GM23338 (cell line): Measurements from ENCODE around the gene LTBP3. TPM values are rescaled to one million over a fixed set of nuclear protein-coding genes. Genes with fewer than 3 reads are reported as not detected.

ENCODE experiments used
- ATAC-seq: fragments of 200-7000 bp; cut with Tn5 transposase; 3 replicates; pipeline ENCODE4 v1.9.1; 2020
- DNase-seq: peaks from one replicate; pipeline ENCODE4 v3.0.0-alpha.2; 2015; ENCODE audit warnings: low spot score
- H2AFZ ChIP-seq: fragments of 200-600 bp; sonication (generic); 2 replicates; pipeline ENCODE4 v1.8.0; 2016; ENCODE audit warnings: antibody characterized with exemption, mild to moderate bottlenecking, moderate library complexity
- H3F3A ChIP-seq: fragments of 200-600 bp; sonication (generic); replicated peaks from 2 replicates; pipeline ENCODE4 v1.8.0; 2017; ENCODE audit warnings: antibody characterized with exemption, mixed run types, low read depth
- H3K27ac ChIP-seq: fragments of 200-600 bp; sonication (generic); 2 replicates; pipeline ENCODE4 v1.6.1; 2016; ENCODE audit warnings: low read depth
- H3K27me3 ChIP-seq: fragments of 200-600 bp; sonication (generic); 2 replicates; pipeline ENCODE4 v1.8.0; 2016; ENCODE audit warnings: mild to moderate bottlenecking, mixed run types, moderate library complexity; ENCODE audit not compliant: insufficient read depth
- H3K36me3 ChIP-seq: fragments of 200-600 bp; sonication (generic); 2 replicates; pipeline ENCODE4 v1.8.0; 2016; ENCODE audit warnings: mild to moderate bottlenecking; ENCODE audit not compliant: insufficient read depth
- H3K4me1 ChIP-seq: fragments of 200-600 bp; sonication (generic); 2 replicates; pipeline ENCODE4 v1.8.0; 2016; ENCODE audit warnings: mild to moderate bottlenecking, moderate library complexity; ENCODE audit not compliant: insufficient read depth
- H3K4me2 ChIP-seq: fragments of 200-600 bp; sonication (generic); 2 replicates; pipeline ENCODE4 v1.7.1; 2017; ENCODE audit warnings: mixed run types
- H3K4me3 ChIP-seq: fragments of 200-600 bp; sonication (generic); 2 replicates; pipeline ENCODE4 v1.6.1; 2016; ENCODE audit warnings: mixed run types
- H3K79me2 ChIP-seq: fragments of 200-600 bp; sonication (generic); replicated peaks from 2 replicates; pipeline ENCODE4 v1.8.0; 2017; ENCODE audit warnings: mild to moderate bottlenecking; ENCODE audit not compliant: insufficient read depth
- H3K9me2 ChIP-seq: fragments of 200-600 bp; sonication (generic); 2 replicates; pipeline ENCODE4 v1.8.0; 2017; ENCODE audit not compliant: insufficient read depth
- H4K20me1 ChIP-seq: fragments of 200-600 bp; sonication (generic); replicated peaks from 2 replicates; pipeline ENCODE4 v1.8.0; 2017; ENCODE audit warnings: mild to moderate bottlenecking; ENCODE audit not compliant: insufficient read depth
- H3K27ac Mint-ChIP-seq: 2 replicates; pipeline ENCODE4 v1.8.0; 2020; ENCODE audit warnings: inconsistent platforms, mild to moderate bottlenecking, moderate library complexity, mixed read lengths
- H3K27me3 Mint-ChIP-seq: 3 replicates; pipeline ENCODE4 v1.8.0; 2022; ENCODE audit warnings: low read depth, mild to moderate bottlenecking, moderate library complexity, mixed read lengths, inconsistent platforms; ENCODE audit not compliant: insufficient read depth, poor library complexity
- H3K36me3 Mint-ChIP-seq: 3 replicates; pipeline ENCODE4 v1.8.0; 2021; ENCODE audit warnings: low read depth, mild to moderate bottlenecking, inconsistent platforms, moderate library complexity, mixed read lengths
- H3K4me1 Mint-ChIP-seq: 3 replicates; pipeline ENCODE4 v1.8.0; 2020; ENCODE audit warnings: mild to moderate bottlenecking, inconsistent platforms, mixed read lengths
- H3K4me3 Mint-ChIP-seq: 3 replicates; pipeline ENCODE4 v1.8.0; 2021; ENCODE audit warnings: moderate library complexity, mild to moderate bottlenecking, inconsistent platforms, mixed read lengths
- H3K9me3 Mint-ChIP-seq: 3 replicates; pipeline ENCODE4 v1.8.0; 2020; ENCODE audit warnings: moderate library complexity, mild to moderate bottlenecking, inconsistent platforms, mixed read lengths
- CREB1 ChIP-seq: fragments of 250-450 bp; sonication (Bioruptor Pico); IDR thresholded peaks from 2 replicates; pipeline ENCODE4 v1.5.0; 2020; ENCODE audit warnings: low read depth, mild to moderate bottlenecking, moderate library complexity
- EZH2 ChIP-seq: fragments of 200-600 bp; sonication (generic); IDR thresholded peaks from one replicate; pipeline ENCODE4 v1.8.0; 2017; ENCODE audit warnings: antibody characterized with exemption, mild to moderate bottlenecking, low read depth; ENCODE audit not compliant: unreplicated experiment
- EZH2phosphoT487 ChIP-seq: fragments of 200-600 bp; sonication (generic); IDR thresholded peaks from one replicate; pipeline ENCODE4 v1.8.1; 2018; ENCODE audit warnings: antibody characterized with exemption; ENCODE audit not compliant: unreplicated experiment
- JUNB ChIP-seq: IDR thresholded peaks from one replicate; pipeline ENCODE4 v1.6.1; 2016; ENCODE audit warnings: antibody characterized with exemption; ENCODE audit not compliant: unreplicated experiment
- NANOG ChIP-seq: IDR thresholded peaks from 2 replicates; pipeline ENCODE4 v1.6.1; 2016; ENCODE audit warnings: antibody characterized with exemption, borderline replicate concordance
- POLR2AphosphoS5 ChIP-seq: IDR thresholded peaks from 2 replicates; pipeline ENCODE4 v1.6.1; 2016; ENCODE audit warnings: antibody characterized with exemption, low read depth
- STAT1 ChIP-seq: IDR thresholded peaks from one replicate; pipeline ENCODE4 v1.6.1; 2016; ENCODE audit warnings: antibody characterized with exemption; ENCODE audit not compliant: unreplicated experiment
- ZNF114 ChIP-seq: fragments of 250-450 bp; sonication (Bioruptor Pico); IDR thresholded peaks from 2 replicates; pipeline ENCODE4 v1.5.0; 2020; ENCODE audit warnings: mild to moderate bottlenecking, moderate library complexity
- ZNF331 ChIP-seq: fragments of 250-450 bp; sonication (Bioruptor Pico); IDR thresholded peaks from 2 replicates; pipeline ENCODE4 v1.5.0; 2020; ENCODE audit warnings: low read depth, mild to moderate bottlenecking, moderate library complexity
- polyA plus RNA-seq: library from polyadenylated mRNA; unstranded; fragments of >200 nt; fragmentation: Nextera tagmentation; extraction: Ambion mirVana; gene quantifications from 2 replicates; pipeline ENCODE4 v1.2.1, GENCODE V29; 2016
- total RNA-seq: library from RNA; depleted of rRNA; stranded (reverse); fragments of >200 nt; shearing (Covaris generic); gene quantifications from 2 replicates; pipeline ENCODE4 v1.2.3, GENCODE V29; 2014
- TF ChIP-seq, protein P1 (sequence below): IDR thresholded peaks from 2 replicates; pipeline ENCODE4 v1.6.1; 2016; ENCODE audit warnings: antibody characterized with exemption
- TF ChIP-seq, protein P2 (sequence below): IDR thresholded peaks from one replicate; pipeline ENCODE4 v1.6.1; 2018; ENCODE audit warnings: antibody characterized with exemption; ENCODE audit not compliant: unreplicated experiment
- TF ChIP-seq, protein P3 (sequence below), 2 experiments: fragments of 200-600 bp in 1 of 2; sonication (generic) in 1 of 2; conservative IDR thresholded peaks; 2 replicates each; pipeline versions ENCODE4 v1.5.1 to v1.6.1; 2016 to 2017; ENCODE audit warnings: antibody characterized with exemption in 2 of 2, low read depth in 2 of 2, mild to moderate bottlenecking in 2 of 2, moderate library complexity in 1 of 2
- TF ChIP-seq, protein P4 (sequence below): fragments of 250-450 bp; sonication (Bioruptor Pico); IDR thresholded peaks from 2 replicates; pipeline ENCODE4 v1.5.0; 2020; ENCODE audit warnings: mild to moderate bottlenecking, moderate library complexity

LTBP3 gene
- total and polyA plus RNA-seq, 2 experiments from 2014 or later, result 9.5 to 29.2 TPM

DNA sequence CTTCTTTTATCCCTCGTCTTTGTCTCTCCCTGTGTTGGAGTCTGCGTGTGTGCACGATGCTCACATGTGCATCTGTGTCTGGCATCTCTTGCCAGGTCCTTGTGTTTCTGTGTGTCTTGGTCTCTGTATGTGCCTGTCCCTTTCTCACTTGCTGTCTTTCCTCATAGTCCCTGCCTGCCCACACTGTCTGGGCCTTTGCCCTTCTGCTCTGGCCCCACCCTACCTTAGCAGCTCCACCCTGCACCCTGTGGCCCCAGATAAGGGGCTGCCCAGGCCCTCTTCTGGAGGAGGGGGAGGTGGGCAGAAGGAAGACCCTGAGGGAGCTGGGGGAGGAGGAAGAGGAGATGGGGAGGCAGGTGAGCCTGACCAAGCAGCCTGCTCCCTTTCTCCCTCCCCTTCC lies 20.5 kb upstream of the LTBP3 start:
- TF ChIP-seq POLR2AphosphoS5 (no peak), JUNB (no peak), STAT1 (no peak), ZNF331 (CRISPR knock-in tag) (no peak), EZH2 (no peak), CREB1 (CRISPR knock-in tag) (no peak), EZH2phosphoT487 (no peak), ZNF114 (CRISPR knock-in tag) (no peak), NANOG (no peak)
- TF ChIP-seq, protein P1, sequence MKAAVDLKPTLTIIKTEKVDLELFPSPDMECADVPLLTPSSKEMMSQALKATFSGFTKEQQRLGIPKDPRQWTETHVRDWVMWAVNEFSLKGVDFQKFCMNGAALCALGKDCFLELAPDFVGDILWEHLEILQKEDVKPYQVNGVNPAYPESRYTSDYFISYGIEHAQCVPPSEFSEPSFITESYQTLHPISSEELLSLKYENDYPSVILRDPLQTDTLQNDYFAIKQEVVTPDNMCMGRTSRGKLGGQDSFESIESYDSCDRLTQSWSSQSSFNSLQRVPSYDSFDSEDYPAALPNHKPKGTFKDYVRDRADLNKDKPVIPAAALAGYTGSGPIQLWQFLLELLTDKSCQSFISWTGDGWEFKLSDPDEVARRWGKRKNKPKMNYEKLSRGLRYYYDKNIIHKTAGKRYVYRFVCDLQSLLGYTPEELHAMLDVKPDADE, result no peak
- TF ChIP-seq, protein P2, sequence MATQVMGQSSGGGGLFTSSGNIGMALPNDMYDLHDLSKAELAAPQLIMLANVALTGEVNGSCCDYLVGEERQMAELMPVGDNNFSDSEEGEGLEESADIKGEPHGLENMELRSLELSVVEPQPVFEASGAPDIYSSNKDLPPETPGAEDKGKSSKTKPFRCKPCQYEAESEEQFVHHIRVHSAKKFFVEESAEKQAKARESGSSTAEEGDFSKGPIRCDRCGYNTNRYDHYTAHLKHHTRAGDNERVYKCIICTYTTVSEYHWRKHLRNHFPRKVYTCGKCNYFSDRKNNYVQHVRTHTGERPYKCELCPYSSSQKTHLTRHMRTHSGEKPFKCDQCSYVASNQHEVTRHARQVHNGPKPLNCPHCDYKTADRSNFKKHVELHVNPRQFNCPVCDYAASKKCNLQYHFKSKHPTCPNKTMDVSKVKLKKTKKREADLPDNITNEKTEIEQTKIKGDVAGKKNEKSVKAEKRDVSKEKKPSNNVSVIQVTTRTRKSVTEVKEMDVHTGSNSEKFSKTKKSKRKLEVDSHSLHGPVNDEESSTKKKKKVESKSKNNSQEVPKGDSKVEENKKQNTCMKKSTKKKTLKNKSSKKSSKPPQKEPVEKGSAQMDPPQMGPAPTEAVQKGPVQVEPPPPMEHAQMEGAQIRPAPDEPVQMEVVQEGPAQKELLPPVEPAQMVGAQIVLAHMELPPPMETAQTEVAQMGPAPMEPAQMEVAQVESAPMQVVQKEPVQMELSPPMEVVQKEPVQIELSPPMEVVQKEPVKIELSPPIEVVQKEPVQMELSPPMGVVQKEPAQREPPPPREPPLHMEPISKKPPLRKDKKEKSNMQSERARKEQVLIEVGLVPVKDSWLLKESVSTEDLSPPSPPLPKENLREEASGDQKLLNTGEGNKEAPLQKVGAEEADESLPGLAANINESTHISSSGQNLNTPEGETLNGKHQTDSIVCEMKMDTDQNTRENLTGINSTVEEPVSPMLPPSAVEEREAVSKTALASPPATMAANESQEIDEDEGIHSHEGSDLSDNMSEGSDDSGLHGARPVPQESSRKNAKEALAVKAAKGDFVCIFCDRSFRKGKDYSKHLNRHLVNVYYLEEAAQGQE, result no peak
- TF ChIP-seq, protein P3, sequence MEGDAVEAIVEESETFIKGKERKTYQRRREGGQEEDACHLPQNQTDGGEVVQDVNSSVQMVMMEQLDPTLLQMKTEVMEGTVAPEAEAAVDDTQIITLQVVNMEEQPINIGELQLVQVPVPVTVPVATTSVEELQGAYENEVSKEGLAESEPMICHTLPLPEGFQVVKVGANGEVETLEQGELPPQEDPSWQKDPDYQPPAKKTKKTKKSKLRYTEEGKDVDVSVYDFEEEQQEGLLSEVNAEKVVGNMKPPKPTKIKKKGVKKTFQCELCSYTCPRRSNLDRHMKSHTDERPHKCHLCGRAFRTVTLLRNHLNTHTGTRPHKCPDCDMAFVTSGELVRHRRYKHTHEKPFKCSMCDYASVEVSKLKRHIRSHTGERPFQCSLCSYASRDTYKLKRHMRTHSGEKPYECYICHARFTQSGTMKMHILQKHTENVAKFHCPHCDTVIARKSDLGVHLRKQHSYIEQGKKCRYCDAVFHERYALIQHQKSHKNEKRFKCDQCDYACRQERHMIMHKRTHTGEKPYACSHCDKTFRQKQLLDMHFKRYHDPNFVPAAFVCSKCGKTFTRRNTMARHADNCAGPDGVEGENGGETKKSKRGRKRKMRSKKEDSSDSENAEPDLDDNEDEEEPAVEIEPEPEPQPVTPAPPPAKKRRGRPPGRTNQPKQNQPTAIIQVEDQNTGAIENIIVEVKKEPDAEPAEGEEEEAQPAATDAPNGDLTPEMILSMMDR (conservative IDR thresholded peaks at IDR 0.05; ENCODE audit: low read depth in 2 of 2), result no peak
- TF ChIP-seq, protein P4, sequence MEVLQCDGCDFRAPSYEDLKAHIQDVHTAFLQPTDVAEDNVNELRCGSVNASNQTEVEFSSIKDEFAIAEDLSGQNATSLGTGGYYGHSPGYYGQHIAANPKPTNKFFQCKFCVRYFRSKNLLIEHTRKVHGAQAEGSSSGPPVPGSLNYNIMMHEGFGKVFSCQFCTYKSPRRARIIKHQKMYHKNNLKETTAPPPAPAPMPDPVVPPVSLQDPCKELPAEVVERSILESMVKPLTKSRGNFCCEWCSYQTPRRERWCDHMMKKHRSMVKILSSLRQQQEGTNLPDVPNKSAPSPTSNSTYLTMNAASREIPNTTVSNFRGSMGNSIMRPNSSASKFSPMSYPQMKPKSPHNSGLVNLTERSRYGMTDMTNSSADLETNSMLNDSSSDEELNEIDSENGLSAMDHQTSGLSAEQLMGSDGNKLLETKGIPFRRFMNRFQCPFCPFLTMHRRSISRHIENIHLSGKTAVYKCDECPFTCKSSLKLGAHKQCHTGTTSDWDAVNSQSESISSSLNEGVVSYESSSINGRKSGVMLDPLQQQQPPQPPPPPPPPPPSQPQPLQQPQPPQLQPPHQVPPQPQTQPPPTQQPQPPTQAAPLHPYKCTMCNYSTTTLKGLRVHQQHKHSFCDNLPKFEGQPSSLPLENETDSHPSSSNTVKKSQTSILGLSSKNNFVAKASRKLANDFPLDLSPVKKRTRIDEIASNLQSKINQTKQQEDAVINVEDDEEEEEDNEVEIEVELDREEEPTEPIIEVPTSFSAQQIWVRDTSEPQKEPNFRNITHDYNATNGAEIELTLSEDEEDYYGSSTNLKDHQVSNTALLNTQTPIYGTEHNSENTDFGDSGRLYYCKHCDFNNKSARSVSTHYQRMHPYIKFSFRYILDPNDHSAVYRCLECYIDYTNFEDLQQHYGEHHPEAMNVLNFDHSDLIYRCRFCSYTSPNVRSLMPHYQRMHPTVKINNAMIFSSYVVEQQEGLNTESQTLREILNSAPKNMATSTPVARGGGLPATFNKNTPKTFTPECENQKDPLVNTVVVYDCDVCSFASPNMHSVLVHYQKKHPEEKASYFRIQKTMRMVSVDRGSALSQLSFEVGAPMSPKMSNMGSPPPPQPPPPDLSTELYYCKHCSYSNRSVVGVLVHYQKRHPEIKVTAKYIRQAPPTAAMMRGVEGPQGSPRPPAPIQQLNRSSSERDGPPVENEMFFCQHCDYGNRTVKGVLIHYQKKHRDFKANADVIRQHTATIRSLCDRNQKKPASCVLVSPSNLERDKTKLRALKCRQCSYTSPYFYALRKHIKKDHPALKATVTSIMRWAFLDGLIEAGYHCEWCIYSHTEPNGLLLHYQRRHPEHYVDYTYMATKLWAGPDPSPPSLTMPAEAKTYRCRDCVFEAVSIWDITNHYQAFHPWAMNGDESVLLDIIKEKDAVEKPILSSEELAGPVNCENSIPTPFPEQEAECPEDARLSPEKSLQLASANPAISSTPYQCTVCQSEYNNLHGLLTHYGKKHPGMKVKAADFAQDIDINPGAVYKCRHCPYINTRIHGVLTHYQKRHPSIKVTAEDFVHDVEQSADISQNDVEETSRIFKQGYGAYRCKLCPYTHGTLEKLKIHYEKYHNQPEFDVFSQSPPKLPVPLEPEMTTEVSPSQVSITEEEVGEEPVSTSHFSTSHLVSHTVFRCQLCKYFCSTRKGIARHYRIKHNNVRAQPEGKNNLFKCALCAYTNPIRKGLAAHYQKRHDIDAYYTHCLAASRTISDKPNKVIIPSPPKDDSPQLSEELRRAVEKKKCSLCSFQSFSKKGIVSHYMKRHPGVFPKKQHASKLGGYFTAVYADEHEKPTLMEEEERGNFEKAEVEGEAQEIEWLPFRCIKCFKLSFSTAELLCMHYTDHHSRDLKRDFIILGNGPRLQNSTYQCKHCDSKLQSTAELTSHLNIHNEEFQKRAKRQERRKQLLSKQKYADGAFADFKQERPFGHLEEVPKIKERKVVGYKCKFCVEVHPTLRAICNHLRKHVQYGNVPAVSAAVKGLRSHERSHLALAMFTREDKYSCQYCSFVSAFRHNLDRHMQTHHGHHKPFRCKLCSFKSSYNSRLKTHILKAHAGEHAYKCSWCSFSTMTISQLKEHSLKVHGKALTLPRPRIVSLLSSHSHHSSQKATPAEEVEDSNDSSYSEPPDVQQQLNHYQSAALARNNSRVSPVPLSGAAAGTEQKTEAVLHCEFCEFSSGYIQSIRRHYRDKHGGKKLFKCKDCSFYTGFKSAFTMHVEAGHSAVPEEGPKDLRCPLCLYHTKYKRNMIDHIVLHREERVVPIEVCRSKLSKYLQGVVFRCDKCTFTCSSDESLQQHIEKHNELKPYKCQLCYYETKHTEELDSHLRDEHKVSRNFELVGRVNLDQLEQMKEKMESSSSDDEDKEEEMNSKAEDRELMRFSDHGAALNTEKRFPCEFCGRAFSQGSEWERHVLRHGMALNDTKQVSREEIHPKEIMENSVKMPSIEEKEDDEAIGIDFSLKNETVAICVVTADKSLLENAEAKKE (CRISPR knock-in tag), result no peak
- Histone ChIP-seq H3K27ac (no peak overlapping the region), H3K4me2 (no peak overlapping the region), H3K4me3 (no peak overlapping the region), H3K36me3 (no peaks in the 10 kb centered on the region), H3F3A (peaks cover 17% of the 10 kb centered on the region), H3K9me2 (no peaks in the 10 kb centered on the region), H3K27me3 (peaks cover 56% of the 10 kb centered on the region), H4K20me1 (peaks cover 4% of the 10 kb centered on the region; the same call in 1 of the 2 replicates), H3K4me1 (peaks cover 11% of the 10 kb centered on the region), H2AFZ (no peak overlapping the region), H3K79me2 (no peaks in the 10 kb centered on the region)
- Mint-ChIP-seq H3K4me3 (no peak overlapping the region; the same call in 2 of the 3 replicates), H3K4me1 (peaks cover 22% of the 10 kb centered on the region), H3K27ac (no peak overlapping the region), H3K27me3 (peaks cover 55% of the 10 kb centered on the region), H3K36me3 (peaks cover 3% of the 10 kb centered on the region; the same call in 2 of the 3 replicates), H3K9me3 (no peaks in the 10 kb centered on the region)
- ATAC-seq, result no peak
- no peak for DNase-seq
